Heart left ventricle (tissue), 13 donors: ENCODE measurements around the gene CFAP206.

ENCODE experiments used
- CTCF ChIP-seq, 12 donors: fragments of 200-600 bp; sonication (generic) in 4 of 12; IDR thresholded peaks; one replicate each; pipeline versions ENCODE4 v1.5.0 to v1.8.0; 2018 to 2022; ENCODE audit warnings: antibody characterized with exemption in 12 of 12, mild to moderate bottlenecking in 5 of 12
- POLR2A ChIP-seq, 2 donors: fragments of 450-650 bp; IDR thresholded peaks; one replicate each; pipeline ENCODE4 v1.6.1; 2017; ENCODE audit warnings: antibody characterized with exemption in 2 of 2, mild to moderate bottlenecking in 2 of 2, moderate library complexity in 2 of 2
- donor health status: ischemic (EF 13 %, LVEDD 7.1; RV severe dilation, severe dysfunction).
- donor health status: DM: no; HTN: yes; CAD: no.
- donor health status: DM: no; HTN: no; CAD: no.
- donor health status: ischemic (EF 25% LVEDD 6.9; RV normal size, moderate dysfunction).
- donor health status: ischemic (EF 25% LVEDD 5.7; RV mildly dilated, moderate dysfunction).
- donor health status: ischemic (EF 35%, LVEDD 5.7; RV mildly dilated, moderate dysfunction).
- donor health status: nonischemic (EF 11% LVEDD 7.7; RV severe dilation, severe dysfunction).
- donor health status: DM: yes; HTN: yes; CAD: no.
- donor health status: PGD.
- donor health status: ischemic (EF 29% LVEDD 5.4; RV normal size, mild dysfunction).
- donor health status: nonischemic (EF 23%, LVEDD 6.1; RV moderate dilation, normal function).

- TF ChIP-seq CTCF (IDR thresholded peaks at IDR 0.05) (no peak), POLR2A (IDR thresholded peaks at IDR 0.05) (no peak)
Observed at GRCh38 chr6:87419266-87419665, 11.5 kb downstream of the CFAP206 start.
